Fibroblast of pulmonary artery (primary cell): Measurements from ENCODE around the gene BBS12.

Source experiments
- DNase-seq: peaks from one replicate; pipeline ENCODE4 v3.0.0-alpha.2; 2010; ENCODE audit warnings: low read depth
- H3K4me3 ChIP-seq: replicated peaks from 2 replicates; pipeline ENCODE4 v1.5.1; 2011; ENCODE audit warnings: low read depth, mild to moderate bottlenecking, control low read depth, low read length, moderate library complexity
- CTCF ChIP-seq: IDR thresholded peaks from 2 replicates; pipeline ENCODE4 v1.5.1; 2011; ENCODE audit warnings: mild to moderate bottlenecking, control low read depth, low read length, inconsistent platforms; ENCODE audit errors: missing control alignments

Gene BBS12

GRCh38 chr4:122762966-122763716, 30.6 kb downstream of the BBS12 start:
- no peak for DNase-seq
- no peak overlapping the region for H3K4me3 ChIP-seq
- no peak for TF ChIP-seq CTCF

GRCh38 chr4:122764071-122764820, 31.7 kb downstream of the BBS12 start:
- TF ChIP-seq CTCF, result no peak
- DNase-seq, result peak; percentile 47
- no peak overlapping the region for H3K4me3 ChIP-seq

GRCh38 chr4:122764821-122765215, 32.3 kb downstream of the BBS12 start:
- DNase-seq, result peak; percentile 92
- no peak overlapping the region for H3K4me3 ChIP-seq
- TF ChIP-seq CTCF, result no peak

- no peak overlapping the region for H3K4me3 ChIP-seq
- DNase-seq, result peak; percentile 90
- TF ChIP-seq CTCF, result no peak
Observed at GRCh38 chr4:122765692-122766352, 33.3 kb downstream of the BBS12 start.

- no peak overlapping the region for H3K4me3 ChIP-seq
- TF ChIP-seq CTCF, result no peak
- no peak for DNase-seq
Observed at GRCh38 chr4:122766353-122766705, 33.8 kb downstream of the BBS12 start.

- no peak for TF ChIP-seq CTCF
- no peak overlapping the region for H3K4me3 ChIP-seq
- DNase-seq, result no peak
Observed at GRCh38 chr4:122766950-122767349, 34.4 kb downstream of the BBS12 start.
